ENCODE measurements around the gene GTPBP4. TPM values are rescaled to one million over a fixed set of nuclear protein-coding genes. Genes with fewer than 3 reads are reported as not detected.

The GTPBP4 gene
- total RNA-seq, 1 donor from 2014 or later: 106 TPM

- Histone ChIP-seq H2AFZ (ENCODE audit: low read depth, low read length) (no peak overlapping the region), H3K27me3 (ENCODE audit: insufficient read depth, low read length) (no peaks in the 10 kb centered on the region), H3K36me3 (ENCODE audit: insufficient read depth, low read length) (peaks cover 37% of the 10 kb centered on the region), H3K4me2 (ENCODE audit: low read length) (no peak overlapping the region), H3K27ac (ENCODE audit: low read depth, low read length) (no peak overlapping the region), H3K4me3 (ENCODE audit: insufficient read depth, low read depth, low read length) (no peak overlapping the region), H3K79me2 (ENCODE audit: insufficient read depth, low read length) (no peaks in the 10 kb centered on the region), H4K20me1 (ENCODE audit: insufficient read depth, low read length) (peaks cover 18% of the 10 kb centered on the region), H3K4me1 (ENCODE audit: insufficient read depth, low read length) (no peaks in the 10 kb centered on the region), H3K9me3 (ENCODE audit: insufficient read depth, low read depth, low read length) (peaks cover 2% of the 10 kb centered on the region), H3K9ac (ENCODE audit: low read length) (no peak overlapping the region)
- Mint-ChIP-seq H3K4me1 (ENCODE audit: low read depth, unreplicated experiment) (no peaks in the 10 kb centered on the region), H3K4me3 (ENCODE audit: unreplicated experiment) (no peak overlapping the region), H3K9me3 (ENCODE audit: unreplicated experiment) (no peaks in the 10 kb centered on the region), H3K27ac (ENCODE audit: unreplicated experiment) (no peak overlapping the region), H3K36me3 (ENCODE audit: low read depth, unreplicated experiment) (peaks cover 22% of the 10 kb centered on the region), H3K27me3 (ENCODE audit: low read depth, unreplicated experiment) (no peaks in the 10 kb centered on the region)
- TF ChIP-seq CTCF (IDR thresholded peaks at IDR 0.05; ENCODE audit: insufficient read depth, low read depth, low read length) (no peak), EZH2 (IDR thresholded peaks at IDR 0.05; ENCODE audit: insufficient read depth, low read length) (no peak)
- no peak for DNase-seq (ENCODE audit: low read depth)
- no peak for FAIRE-seq
These were observed 32.2 kb downstream of the GTPBP4 start for GRCh38 chr10:1020460-1020859.

- Histone ChIP-seq H3K27ac (ENCODE audit: low read depth, low read length) (no peak overlapping the region), H4K20me1 (ENCODE audit: insufficient read depth, low read length) (peaks cover 15% of the 10 kb centered on the region), H3K4me2 (ENCODE audit: low read length) (no peak overlapping the region), H3K4me1 (ENCODE audit: insufficient read depth, low read length) (no peaks in the 10 kb centered on the region), H3K79me2 (ENCODE audit: insufficient read depth, low read length) (no peaks in the 10 kb centered on the region), H2AFZ (ENCODE audit: low read depth, low read length) (no peak overlapping the region), H3K9ac (ENCODE audit: low read length) (no peak overlapping the region), H3K27me3 (ENCODE audit: insufficient read depth, low read length) (no peaks in the 10 kb centered on the region), H3K36me3 (ENCODE audit: insufficient read depth, low read length) (peaks cover 33% of the 10 kb centered on the region), H3K9me3 (ENCODE audit: insufficient read depth, low read depth, low read length) (peaks cover 2% of the 10 kb centered on the region), H3K4me3 (ENCODE audit: insufficient read depth, low read depth, low read length) (no peak overlapping the region)
- H3K4me3 Mint-ChIP-seq (ENCODE audit: unreplicated experiment): no peak overlapping the region
- H3K27me3 Mint-ChIP-seq (ENCODE audit: low read depth, unreplicated experiment): no peaks in the 10 kb centered on the region
- no peaks in the 10 kb centered on the region for H3K4me1 Mint-ChIP-seq (ENCODE audit: low read depth, unreplicated experiment)
- no peaks in the 10 kb centered on the region for H3K9me3 Mint-ChIP-seq (ENCODE audit: unreplicated experiment)
- no peak for TF ChIP-seq CTCF (IDR thresholded peaks at IDR 0.05; ENCODE audit: insufficient read depth, low read depth, low read length)
- TF ChIP-seq EZH2 (IDR thresholded peaks at IDR 0.05; ENCODE audit: insufficient read depth, low read length): no peak
- no peak overlapping the region for H3K27ac Mint-ChIP-seq (ENCODE audit: unreplicated experiment)
- no peak for FAIRE-seq
- no peak for DNase-seq (ENCODE audit: low read depth)
- peaks cover 24% of the 10 kb centered on the region for H3K36me3 Mint-ChIP-seq (ENCODE audit: low read depth, unreplicated experiment)
These were observed 32.7 kb downstream of the GTPBP4 start for GRCh38 chr10:1020958-1021357.

GRCh38 chr10:1022413-1022812, 34.2 kb downstream of the GTPBP4 start:
- Histone ChIP-seq H3K9me3 (ENCODE audit: insufficient read depth, low read depth, low read length) (peaks cover 2% of the 10 kb centered on the region), H3K27ac (ENCODE audit: low read depth, low read length) (no peak overlapping the region), H3K36me3 (ENCODE audit: insufficient read depth, low read length) (peaks cover 18% of the 10 kb centered on the region), H3K4me3 (ENCODE audit: insufficient read depth, low read depth, low read length) (no peak overlapping the region), H3K27me3 (ENCODE audit: insufficient read depth, low read length) (no peaks in the 10 kb centered on the region), H2AFZ (ENCODE audit: low read depth, low read length) (no peak overlapping the region), H3K79me2 (ENCODE audit: insufficient read depth, low read length) (no peaks in the 10 kb centered on the region), H3K9ac (ENCODE audit: low read length) (no peak overlapping the region), H4K20me1 (ENCODE audit: insufficient read depth, low read length) (peaks cover 7% of the 10 kb centered on the region), H3K4me2 (ENCODE audit: low read length) (no peak overlapping the region), H3K4me1 (ENCODE audit: insufficient read depth, low read length) (no peaks in the 10 kb centered on the region)
- TF ChIP-seq CTCF (IDR thresholded peaks at IDR 0.05; ENCODE audit: insufficient read depth, low read depth, low read length): no peak
- no peak for TF ChIP-seq EZH2 (IDR thresholded peaks at IDR 0.05; ENCODE audit: insufficient read depth, low read length)
- Mint-ChIP-seq H3K9me3 (ENCODE audit: unreplicated experiment) (no peaks in the 10 kb centered on the region), H3K27me3 (ENCODE audit: low read depth, unreplicated experiment) (no peaks in the 10 kb centered on the region), H3K27ac (ENCODE audit: unreplicated experiment) (no peak overlapping the region), H3K4me1 (ENCODE audit: low read depth, unreplicated experiment) (no peaks in the 10 kb centered on the region), H3K36me3 (ENCODE audit: low read depth, unreplicated experiment) (peaks cover 19% of the 10 kb centered on the region), H3K4me3 (ENCODE audit: unreplicated experiment) (no peak overlapping the region)
- no peak for DNase-seq (ENCODE audit: low read depth)
- FAIRE-seq: no peak
